GM12873 (cell line): Measurements from ENCODE around the gene ZNF222.

Source experiments
- TF ChIP-seq, protein P1 (sequence below): IDR thresholded peaks from 2 replicates; pipeline ENCODE4 v1.5.1; 2012; ENCODE audit warnings: low read depth, mild to moderate bottlenecking, moderate library complexity, low read length, control low read depth; ENCODE audit not compliant: insufficient read depth; ENCODE audit errors: missing control alignments

The ZNF222 gene

DNA sequence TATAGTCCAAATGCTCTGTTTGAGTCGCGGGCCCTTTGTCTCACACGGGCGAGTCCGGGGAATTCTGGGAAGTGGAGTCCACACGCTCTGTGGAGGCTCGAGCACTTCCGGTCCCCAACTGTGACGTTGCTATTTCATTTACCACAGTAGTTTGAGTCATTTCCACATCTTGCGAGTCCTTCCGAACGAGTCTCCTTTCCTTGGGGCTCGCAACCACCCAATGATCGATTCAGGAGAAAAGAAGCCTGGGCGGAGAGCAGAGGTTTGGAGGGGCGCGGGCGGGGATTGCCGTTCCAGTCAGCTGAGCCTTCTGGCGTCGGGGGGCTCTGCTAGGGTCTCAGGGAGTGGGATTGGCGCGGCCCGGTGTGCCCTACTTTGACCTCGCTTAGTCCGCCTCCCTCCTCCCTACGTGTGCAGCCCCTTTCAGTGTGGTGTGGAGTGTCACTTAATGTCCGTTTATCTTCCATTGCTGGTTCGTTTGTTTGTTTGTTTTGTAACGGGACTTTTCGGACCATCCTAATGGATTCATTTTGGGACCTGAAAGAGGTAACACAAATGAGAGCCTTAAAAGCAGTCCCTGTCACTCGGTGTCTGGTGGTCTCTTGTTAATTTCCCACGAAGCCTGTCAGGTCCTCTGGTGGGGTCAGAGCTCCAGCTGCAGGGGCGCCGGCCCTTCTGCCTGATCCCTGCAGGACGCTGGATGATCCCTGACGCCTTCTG, at the start of gene ZNF222:
Gene ZNF222, plus strand, starts transcription at position 163 of the 720 bp plus-strand sequence. Its CDS starts 58 bp downstream, at position 221.
- TF ChIP-seq, protein P1, sequence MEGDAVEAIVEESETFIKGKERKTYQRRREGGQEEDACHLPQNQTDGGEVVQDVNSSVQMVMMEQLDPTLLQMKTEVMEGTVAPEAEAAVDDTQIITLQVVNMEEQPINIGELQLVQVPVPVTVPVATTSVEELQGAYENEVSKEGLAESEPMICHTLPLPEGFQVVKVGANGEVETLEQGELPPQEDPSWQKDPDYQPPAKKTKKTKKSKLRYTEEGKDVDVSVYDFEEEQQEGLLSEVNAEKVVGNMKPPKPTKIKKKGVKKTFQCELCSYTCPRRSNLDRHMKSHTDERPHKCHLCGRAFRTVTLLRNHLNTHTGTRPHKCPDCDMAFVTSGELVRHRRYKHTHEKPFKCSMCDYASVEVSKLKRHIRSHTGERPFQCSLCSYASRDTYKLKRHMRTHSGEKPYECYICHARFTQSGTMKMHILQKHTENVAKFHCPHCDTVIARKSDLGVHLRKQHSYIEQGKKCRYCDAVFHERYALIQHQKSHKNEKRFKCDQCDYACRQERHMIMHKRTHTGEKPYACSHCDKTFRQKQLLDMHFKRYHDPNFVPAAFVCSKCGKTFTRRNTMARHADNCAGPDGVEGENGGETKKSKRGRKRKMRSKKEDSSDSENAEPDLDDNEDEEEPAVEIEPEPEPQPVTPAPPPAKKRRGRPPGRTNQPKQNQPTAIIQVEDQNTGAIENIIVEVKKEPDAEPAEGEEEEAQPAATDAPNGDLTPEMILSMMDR: no peak

DNA sequence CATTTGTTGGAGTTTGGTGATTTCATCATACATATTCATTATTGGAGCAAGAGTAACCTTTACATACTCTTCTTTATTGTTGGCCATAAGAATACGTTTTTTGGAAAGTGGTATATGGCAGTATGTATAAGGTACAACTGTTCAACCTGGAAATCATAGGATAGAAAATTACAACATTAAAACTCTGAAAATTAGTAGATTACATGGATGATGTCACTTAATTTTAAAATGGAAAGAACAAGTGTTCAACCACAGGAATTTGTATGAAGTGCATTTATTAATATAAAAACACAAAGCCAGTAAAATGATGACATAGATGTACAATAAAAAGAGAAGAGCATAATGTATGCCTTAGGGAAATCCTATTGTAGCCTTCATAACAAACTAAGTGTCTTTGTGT, 48.4 kb upstream of the ZNF222 start:
- TF ChIP-seq, protein P1: no peak

DNA sequence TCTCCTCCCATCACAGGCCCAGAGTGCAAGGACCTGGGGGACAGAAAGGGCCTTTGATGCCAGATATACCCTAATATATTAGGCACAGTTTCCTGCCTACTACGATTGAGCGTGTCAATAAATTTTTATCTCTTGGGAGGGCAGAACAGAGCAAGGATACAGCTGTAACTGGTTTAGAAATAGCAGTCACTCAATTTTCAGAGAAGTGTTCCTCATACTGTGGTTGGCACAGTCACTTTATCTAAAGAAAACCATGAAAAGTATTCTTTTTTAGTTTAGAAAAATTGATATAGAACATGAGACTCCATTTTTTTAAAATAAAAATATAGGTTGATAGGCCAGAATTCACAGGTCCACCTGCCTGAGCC, 41.7 kb upstream of the ZNF222 start:
- TF ChIP-seq, protein P1: no peak

DNA sequence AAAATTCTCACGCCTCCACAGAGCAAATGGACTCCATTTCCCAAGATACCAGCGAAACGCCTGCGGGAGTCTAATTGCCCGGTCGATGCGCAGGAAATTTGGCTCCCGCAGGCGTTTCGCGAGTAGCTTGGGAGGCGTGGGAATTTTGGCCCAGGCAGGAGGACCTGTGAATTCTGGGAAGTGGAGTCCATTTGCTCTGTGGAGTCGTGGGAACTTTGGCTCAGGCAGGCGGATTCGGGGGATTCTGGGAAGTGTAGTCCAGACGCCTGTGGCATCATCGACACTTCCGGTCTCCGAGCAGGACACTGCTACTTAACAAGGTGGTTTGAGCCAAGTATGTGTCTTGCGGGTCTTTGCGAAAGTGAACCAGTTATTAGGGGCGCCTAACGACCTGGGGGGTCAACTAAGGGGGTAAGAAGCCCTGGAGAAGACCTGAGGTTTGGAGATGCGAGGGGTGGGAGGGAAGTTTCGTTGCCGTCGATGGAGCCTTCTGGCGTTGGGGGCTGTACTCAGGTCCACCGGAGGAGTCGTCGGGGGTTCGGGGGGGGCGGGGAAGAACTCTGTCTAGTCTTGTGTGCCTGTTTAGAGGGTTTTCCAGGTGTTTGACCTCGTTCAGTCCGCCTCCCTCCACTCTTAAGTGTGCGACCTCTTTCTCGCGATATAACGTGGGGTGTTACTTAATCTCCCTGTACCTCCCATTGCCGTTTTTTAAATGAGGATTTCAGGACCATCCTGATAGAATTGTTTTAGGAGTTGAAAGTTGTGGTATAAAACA, 41.1 kb upstream of the ZNF222 start, which contains the start of gene ZNF155:
Gene ZNF155, plus strand, starts transcription at position 277 of the 775 bp plus-strand sequence. CDS start 4,356 bp downstream, outside the sequence.
- TF ChIP-seq, protein P1: no peak

DNA sequence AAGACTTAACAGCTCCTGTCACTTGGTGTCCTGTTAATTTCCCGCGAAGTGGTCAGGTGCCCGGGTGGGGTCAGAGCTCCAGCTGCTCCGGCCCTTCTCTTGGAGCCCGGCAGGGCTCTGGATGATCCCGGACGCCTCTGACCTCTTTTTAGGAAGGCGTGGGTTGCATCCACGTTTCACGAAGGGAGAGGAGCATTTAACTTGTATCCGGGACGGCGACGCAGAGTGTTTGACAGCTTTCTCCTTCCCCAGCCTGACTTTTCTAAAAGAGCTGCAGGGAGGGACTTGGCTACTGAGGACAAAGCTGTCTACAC, 40.5 kb upstream of the ZNF222 start:
- TF ChIP-seq, protein P1: no peak

DNA sequence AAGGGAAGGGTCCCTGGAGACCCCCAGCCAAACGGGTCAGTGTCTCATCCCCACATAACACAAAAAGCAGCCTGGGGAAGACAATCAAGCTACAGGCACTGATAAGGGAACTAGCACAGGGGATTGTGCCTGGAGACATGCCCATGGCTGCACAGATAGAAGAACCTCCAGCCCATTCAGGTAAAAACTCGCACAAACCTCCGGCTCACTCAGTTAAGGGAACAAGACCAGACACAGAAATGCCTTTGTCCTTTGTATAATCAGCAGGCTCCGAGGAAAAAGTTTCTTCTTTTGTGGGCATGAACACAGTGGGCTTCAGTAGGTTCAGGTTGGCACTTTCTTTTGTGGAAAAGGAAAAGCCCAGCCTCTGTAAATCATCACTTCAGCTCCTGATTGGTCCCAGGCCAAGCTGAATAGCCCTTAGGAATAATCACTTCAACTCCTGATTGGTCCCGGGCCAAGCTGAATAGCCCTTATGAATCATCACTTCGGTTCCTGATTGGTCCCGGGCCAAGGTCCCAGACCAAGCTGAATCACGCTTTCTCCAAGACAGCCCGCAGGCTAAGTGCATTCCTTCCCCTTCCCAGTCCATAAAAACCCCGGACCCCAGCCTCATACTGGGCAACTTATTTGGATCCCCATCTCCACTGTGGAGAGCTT, 27.4 kb upstream of the ZNF222 start:
- TF ChIP-seq, protein P1: no peak

DNA sequence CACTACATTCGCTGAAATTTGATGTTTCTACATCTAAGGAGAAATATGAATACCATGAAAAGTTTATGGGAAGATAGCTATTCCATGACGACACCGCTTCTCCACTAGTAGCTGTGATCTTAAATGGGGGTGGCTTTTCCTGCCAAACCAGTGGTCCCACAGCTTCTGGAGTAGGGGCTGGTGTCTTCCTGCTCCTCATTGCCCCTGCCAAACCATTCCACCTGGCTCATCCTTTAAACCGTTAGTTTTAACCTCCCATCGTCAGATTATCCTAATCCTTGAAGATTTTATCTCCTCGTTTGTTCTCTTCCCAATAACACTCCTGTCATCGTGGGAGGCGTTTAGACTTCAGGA, 23.0 kb upstream of the ZNF222 start:
- TF ChIP-seq, protein P1: no peak
